ENCODE results near the gene C15orf39. TPM values are rescaled to one million over a fixed set of nuclear protein-coding genes. Genes with fewer than 3 reads are reported as not detected.

The C15orf39 gene
- total RNA-seq, 1 donor from 2014 or later, result 2.1 TPM

GRCh38 chr15:75170711-75171341, 30.9 kb upstream of the C15orf39 start:
- TF ChIP-seq CTCF (IDR thresholded peaks at IDR 0.05; ENCODE audit: insufficient read depth, low read length, severe bottlenecking), result no peak
- no peaks in the 10 kb centered on the region for H3K27me3 ChIP-seq (ENCODE audit: control insufficient read depth, insufficient read depth, low read length)
- DNase-seq (ENCODE audit: low read depth) (peak; percentile 63), FAIRE-seq (no peak)
- H3K36me3 ChIP-seq (ENCODE audit: control insufficient read depth, insufficient read depth, low read length), result no peaks in the 10 kb centered on the region
- no peak overlapping the region for H3K4me3 ChIP-seq (ENCODE audit: low read depth, low read length)

- FAIRE-seq (no peak), DNase-seq (ENCODE audit: low read depth) (peak; percentile 68)
- Histone ChIP-seq H3K4me3 (ENCODE audit: low read depth, low read length) (no peak overlapping the region), H3K36me3 (ENCODE audit: control insufficient read depth, insufficient read depth, low read length) (no peaks in the 10 kb centered on the region), H3K27me3 (ENCODE audit: control insufficient read depth, insufficient read depth, low read length) (no peaks in the 10 kb centered on the region)
- no peak for TF ChIP-seq CTCF (IDR thresholded peaks at IDR 0.05; ENCODE audit: insufficient read depth, low read length, severe bottlenecking)
Observed at GRCh38 chr15:75171408-75171807, 30.3 kb upstream of the C15orf39 start.

GRCh38 chr15:75172284-75172820, 29.3 kb upstream of the C15orf39 start:
- DNase-seq (ENCODE audit: low read depth) (no peak), FAIRE-seq (no peak)
- H3K27me3 ChIP-seq (ENCODE audit: control insufficient read depth, insufficient read depth, low read length), result no peaks in the 10 kb centered on the region
- no peaks in the 10 kb centered on the region for H3K36me3 ChIP-seq (ENCODE audit: control insufficient read depth, insufficient read depth, low read length)
- no peak overlapping the region for H3K4me3 ChIP-seq (ENCODE audit: low read depth, low read length)
- TF ChIP-seq CTCF (IDR thresholded peaks at IDR 0.05; ENCODE audit: insufficient read depth, low read length, severe bottlenecking), result no peak

- peaks cover 3% of the 10 kb centered on the region for H3K27me3 ChIP-seq (ENCODE audit: control insufficient read depth, insufficient read depth, low read length)
- DNase-seq (ENCODE audit: low read depth), result no peak
- H3K36me3 ChIP-seq (ENCODE audit: control insufficient read depth, insufficient read depth, low read length), result no peaks in the 10 kb centered on the region
- no peak overlapping the region for H3K4me3 ChIP-seq (ENCODE audit: low read depth, low read length)
- FAIRE-seq, result no peak
- no peak for TF ChIP-seq CTCF (IDR thresholded peaks at IDR 0.05; ENCODE audit: insufficient read depth, low read length, severe bottlenecking)
Observed at GRCh38 chr15:75174102-75174501, 27.6 kb upstream of the C15orf39 start.

GRCh38 chr15:75174729-75175128, 27.0 kb upstream of the C15orf39 start:
- TF ChIP-seq CTCF (IDR thresholded peaks at IDR 0.05; ENCODE audit: insufficient read depth, low read length, severe bottlenecking), result no peak
- no peak overlapping the region for H3K4me3 ChIP-seq (ENCODE audit: low read depth, low read length)
- DNase-seq (ENCODE audit: low read depth), result no peak
- peaks cover 3% of the 10 kb centered on the region for H3K27me3 ChIP-seq (ENCODE audit: control insufficient read depth, insufficient read depth, low read length)
- FAIRE-seq, result no peak
- H3K36me3 ChIP-seq (ENCODE audit: control insufficient read depth, insufficient read depth, low read length), result no peaks in the 10 kb centered on the region

GRCh38 chr15:75176396-75176761, 25.3 kb upstream of the C15orf39 start:
- H3K27me3 ChIP-seq (ENCODE audit: control insufficient read depth, insufficient read depth, low read length), result peaks cover 3% of the 10 kb centered on the region
- no peak overlapping the region for H3K4me3 ChIP-seq (ENCODE audit: low read depth, low read length)
- TF ChIP-seq CTCF (IDR thresholded peaks at IDR 0.05; ENCODE audit: insufficient read depth, low read length, severe bottlenecking), result no peak
- FAIRE-seq, result no peak
- no peak for DNase-seq (ENCODE audit: low read depth)
- no peaks in the 10 kb centered on the region for H3K36me3 ChIP-seq (ENCODE audit: control insufficient read depth, insufficient read depth, low read length)

Data from bronchial epithelial cell (primary cell).